HG02588 (cell line): ENCODE data around the gene HNF1A.
A peak's percentile ranks its signal among the peaks of the same experiment; 100 is the strongest.

Source experiments
- ATAC-seq: cut with Tn5 transposase; IDR thresholded peaks from one replicate; pipeline ENCODE4 v1.9.1; 2021; ENCODE audit warnings: mild to moderate bottlenecking, moderate library complexity; ENCODE audit not compliant: unreplicated experiment

The HNF1A gene

GRCh38 chr12:120956579-120957300 lies 21.6 kb upstream of the HNF1A start:
- no peak for ATAC-seq

GRCh38 chr12:120959111-120959878 lies 19.0 kb upstream of the HNF1A start:
- ATAC-seq: no peak

- ATAC-seq: peak; percentile 50
Observed at GRCh38 chr12:120960657-120961056, 17.7 kb upstream of the HNF1A start.

- no peak for ATAC-seq
Observed at GRCh38 chr12:120961604-120962531, 16.5 kb upstream of the HNF1A start.

- no peak for ATAC-seq
Observed at GRCh38 chr12:120962532-120963020, 15.8 kb upstream of the HNF1A start.

- no peak for ATAC-seq
Observed at GRCh38 chr12:120964298-120964697, 14.0 kb upstream of the HNF1A start.

- ATAC-seq: no peak
Observed at GRCh38 chr12:120965534-120966091, 12.7 kb upstream of the HNF1A start.

GRCh38 chr12:120970310-120970709 lies 8.0 kb upstream of the HNF1A start:
- ATAC-seq: no peak

- no peak for ATAC-seq
Observed at GRCh38 chr12:120971299-120972180, 6.8 kb upstream of the HNF1A start.

GRCh38 chr12:120972870-120973543 lies 5.3 kb upstream of the HNF1A start:
- no peak for ATAC-seq

- ATAC-seq: no peak
Observed at GRCh38 chr12:120977531-120978295, 630 bp upstream of the HNF1A start.

- no peak for ATAC-seq
Observed at GRCh38 chr12:120979220-120979861, 998 bp downstream of the HNF1A start.

- no peak for ATAC-seq
Observed at GRCh38 chr12:120979862-120980696, 1.7 kb downstream of the HNF1A start.

- no peak for ATAC-seq
Observed at GRCh38 chr12:120980800-120981368, 2.5 kb downstream of the HNF1A start.

- ATAC-seq: no peak
Observed at GRCh38 chr12:120981407-120981941, 3.1 kb downstream of the HNF1A start.

GRCh38 chr12:120982659-120983058 lies 4.3 kb downstream of the HNF1A start:
- ATAC-seq: no peak
